Endothelial cell of umbilical vein (primary cell): ENCODE data around the gene CD34. TPM values are rescaled to one million over a fixed set of nuclear protein-coding genes. Genes with fewer than 3 reads are reported as not detected.

Source experiments
- BruUV-seq: library from RNA; stranded (reverse); fragments of 400-500 nt; replicated peaks from 2 replicates; lab custom pipeline; 2021; lab: Mats Ljungman, UMichigan
- CTCF ChIA-PET: fragments of 300-600, 350-600 bp; sonication (Branson Sonifier 250); formaldehyde crosslinking; loops from one replicate; lab custom pipeline; 2021; ENCODE audit warnings: antibody characterized with exemption, inconsistent platforms; lab: Charles Lee
- POLR2A ChIA-PET: fragments of 300-600, 350-600 bp; sonication (Branson Sonifier 250); formaldehyde crosslinking; loops from one replicate; lab custom pipeline; 2021; ENCODE audit warnings: antibody characterized with exemption, inconsistent platforms; lab: Charles Lee
- DNase-seq: peaks from one replicate; pipeline ENCODE4 v3.0.0-alpha.2; 2011; ENCODE audit warnings: low read depth, low spot score
- FAIRE-seq: peaks from 2 replicates; lab custom pipeline; 2011; peaks lifted over from hg19 to GRCh38; lab: Jason Lieb, UNC
- H2AFZ ChIP-seq: 2 replicates; pipeline ENCODE4 v1.6.0; 2012; ENCODE audit warnings: low read depth, low read length, control low read depth, inconsistent platforms
- H3K27ac ChIP-seq: 2 replicates; pipeline ENCODE4 v1.5.1; 2011; ENCODE audit warnings: low read depth, mild to moderate bottlenecking, control low read depth, low read length, moderate library complexity; ENCODE audit not compliant: insufficient read depth
- H3K27me3 ChIP-seq, 2 experiments: 2 replicates each; pipeline versions ENCODE4 v1.6.0 to v1.6.1; 2011; ENCODE audit warnings: low read length in 2 of 2, mixed read lengths in 1 of 2; ENCODE audit not compliant: control insufficient read depth in 2 of 2, insufficient read depth in 2 of 2
- H3K36me3 ChIP-seq, 2 experiments: 2 replicates in 1 of 2; 3 replicates in 1 of 2; pipeline ENCODE4 v1.5.1; 2011; ENCODE audit warnings: low read length in 2 of 2, mild to moderate bottlenecking in 1 of 2, moderate library complexity in 1 of 2; ENCODE audit not compliant: control insufficient read depth in 2 of 2, insufficient read depth in 2 of 2; ENCODE audit errors: extremely low read depth in 1 of 2
- H3K4me1 ChIP-seq: 3 replicates; pipeline ENCODE4 v1.5.1; 2011; ENCODE audit warnings: mild to moderate bottlenecking, low read length; ENCODE audit not compliant: control insufficient read depth, insufficient read depth; ENCODE audit errors: extremely low read depth
- H3K4me2 ChIP-seq: 2 replicates; pipeline ENCODE4 v1.6.1; 2011; ENCODE audit warnings: low read length, control low read depth, mixed read lengths; ENCODE audit not compliant: insufficient read depth
- H3K4me3 ChIP-seq, 3 experiments: fragments of 200-600 bp in 1 of 3; sonication (generic), shearing (Covaris generic) in 1 of 3; replicated peaks in 1 of 3; 2 replicates each; pipeline ENCODE4 v1.5.1; 2011 to 2016; ENCODE audit warnings: control low read depth in 3 of 3, low read length in 3 of 3, mild to moderate bottlenecking in 2 of 3, inconsistent platforms in 1 of 3, low read depth in 1 of 3, moderate library complexity in 1 of 3; ENCODE audit not compliant: insufficient read depth in 1 of 3
- H3K79me2 ChIP-seq: 2 replicates; pipeline ENCODE4 v1.6.0; 2012; ENCODE audit warnings: low read length, inconsistent platforms; ENCODE audit not compliant: control insufficient read depth, insufficient read depth
- H3K9ac ChIP-seq: replicated peaks from 2 replicates; pipeline ENCODE3; 2011; ENCODE audit warnings: low read length, control low read depth; ENCODE audit not compliant: insufficient read depth; ENCODE audit errors: extremely low read depth
- H3K9me1 ChIP-seq: replicated peaks from 3 replicates; pipeline ENCODE4 v1.6.0; 2011; ENCODE audit warnings: mild to moderate bottlenecking, low read length; ENCODE audit not compliant: control insufficient read depth, insufficient read depth; ENCODE audit errors: extremely low read depth
- H3K9me3 ChIP-seq: replicated peaks from 2 replicates; pipeline ENCODE4 v1.5.1; 2012; ENCODE audit warnings: low read length, inconsistent platforms; ENCODE audit not compliant: control insufficient read depth, insufficient read depth
- H4K20me1 ChIP-seq: replicated peaks from 2 replicates; pipeline ENCODE3; 2011; ENCODE audit warnings: mild to moderate bottlenecking, low read length; ENCODE audit not compliant: control insufficient read depth, insufficient read depth; ENCODE audit errors: extremely low read depth
- CTCF ChIP-seq, 2 donors: IDR thresholded peaks; 1 replicate in 1 of 2; 2 replicates in 1 of 2; pipeline ENCODE4 v1.5.1; 2011; ENCODE audit warnings: low read length in 2 of 2, mild to moderate bottlenecking in 2 of 2, moderate library complexity in 2 of 2, control low read depth in 1 of 2, inconsistent platforms in 1 of 2, low read depth in 1 of 2; ENCODE audit not compliant: insufficient read depth in 1 of 2; ENCODE audit errors: extremely low read depth in 1 of 2
- EZH2 ChIP-seq: IDR thresholded peaks from 2 replicates; pipeline ENCODE4 v1.6.1; 2012; ENCODE audit warnings: borderline replicate concordance, low read depth, mild to moderate bottlenecking, moderate library complexity, low read length, inconsistent platforms; ENCODE audit not compliant: severe bottlenecking
- FOS ChIP-seq: IDR thresholded peaks from 2 replicates; pipeline ENCODE4 v1.6.1; 2011; ENCODE audit warnings: mild to moderate bottlenecking, low read length, moderate library complexity, borderline replicate concordance; ENCODE audit not compliant: insufficient read depth
- GATA2 ChIP-seq: IDR thresholded peaks from 2 replicates; pipeline ENCODE4 v1.7.0; 2011; ENCODE audit warnings: low read depth, mild to moderate bottlenecking, moderate library complexity, mixed read lengths, low read length; ENCODE audit not compliant: insufficient read length, insufficient read depth
- JUN ChIP-seq: IDR thresholded peaks from 2 replicates; pipeline ENCODE4 v1.6.1; 2011; ENCODE audit warnings: borderline replicate concordance, low read depth; ENCODE audit not compliant: insufficient read length, insufficient read depth
- MYC ChIP-seq: IDR thresholded peaks from one replicate; pipeline ENCODE4 v1.6.1; 2011; ENCODE audit warnings: mild to moderate bottlenecking, low read depth, low read length
- POLR2A ChIP-seq: IDR thresholded peaks from 2 replicates; pipeline ENCODE4 v1.6.1; 2012; ENCODE audit warnings: low read depth, mild to moderate bottlenecking, control low read depth, low read length
- POLR2AphosphoS5 ChIP-seq: IDR thresholded peaks from 2 replicates; pipeline ENCODE4 v1.6.1; 2012; ENCODE audit warnings: low read depth, mild to moderate bottlenecking, control low read depth, low read length, moderate library complexity; ENCODE audit not compliant: insufficient read depth
- dilution Hi-C: fragments of 300-500 bp; cut with MboI; formaldehyde crosslinking; loops from one replicate; pipeline ENCODE4 v1.15.0; 2019; ENCODE audit warnings: low sequenced_read_pairs; ENCODE audit not compliant: extremely low pct_ligation_motif_present
- intact Hi-C: fragments of 100-400 bp; cut with micrococcal nuclease; formaldehyde crosslinking; loops from one replicate; pipeline ENCODE4 v1.10.0; 2022
- polyA plus RNA-seq, 4 experiments: library from polyadenylated mRNA; depleted of rRNA in 3 of 4; stranded (reverse) in 3 of 4; unstranded in 1 of 4; fragments of >200 nt; gene quantifications; 2 replicates each; pipeline versions ENCODE4 v1.2.1 to v1.2.3, GENCODE V29; 2011 to 2012; ENCODE audit warnings: missing spikeins in 1 of 4
- total RNA-seq: library from RNA; stranded (reverse); gene quantifications from 2 replicates; pipeline ENCODE4 v1.2.3, GENCODE V29; 2021
- TF ChIP-seq, protein P1 (sequence below): IDR thresholded peaks from 2 replicates; pipeline ENCODE4 v1.6.1; 2011; ENCODE audit not compliant: insufficient read depth, insufficient read length

CD34 gene
- total and polyA plus RNA-seq, 2 donors (not counting 3 experiments of a cell fraction or from before 2014, with no cell fraction given) = 102 to 174 TPM

DNA sequence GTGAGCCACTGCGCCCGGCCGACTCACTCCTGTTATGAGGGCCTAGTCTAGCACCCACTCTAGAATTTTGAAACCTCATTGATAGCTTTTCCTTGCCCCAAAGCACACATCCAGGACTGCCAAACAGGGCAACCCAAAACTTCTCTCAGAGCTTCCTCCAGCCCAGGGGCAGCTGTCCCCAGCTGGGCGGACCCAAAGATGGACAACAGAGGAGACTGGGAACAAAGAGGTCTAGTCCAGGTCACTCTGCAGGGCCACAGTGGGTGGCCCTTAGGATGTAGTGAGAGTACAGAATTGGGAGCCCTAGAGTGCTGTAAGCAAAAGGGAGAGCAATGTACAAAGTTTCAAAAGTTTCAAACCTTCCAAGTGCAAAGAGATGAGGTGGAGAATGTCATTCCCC is 1.2 kb downstream of the CD34 start:
- H3K4me1 ChIP-seq = peaks cover 14% of the 10 kb centered on the region
- H3K9me1 ChIP-seq = no peaks in the 10 kb centered on the region
- H3K27ac ChIP-seq = no peak overlapping the region
- intact Hi-C loops = no loop called here
- TF ChIP-seq, protein P1, sequence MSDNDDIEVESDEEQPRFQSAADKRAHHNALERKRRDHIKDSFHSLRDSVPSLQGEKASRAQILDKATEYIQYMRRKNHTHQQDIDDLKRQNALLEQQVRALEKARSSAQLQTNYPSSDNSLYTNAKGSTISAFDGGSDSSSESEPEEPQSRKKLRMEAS = no peak
- TF ChIP-seq CTCF (IDR thresholded peaks at IDR 0.05; ENCODE audit: extremely low read depth in 1 of 2, insufficient read depth in 1 of 2, low read depth in 1 of 2, low read length in 2 of 2) (no peak), POLR2AphosphoS5 (no peak), EZH2 (no peak), GATA2 (no peak), FOS (no peak), JUN (no peak), POLR2A (no peak), MYC (no peak)
- H3K27me3 ChIP-seq = peaks cover 9 to 16% of the 10 kb centered on the region in 2 experiments
- no peak overlapping the region for H3K9ac ChIP-seq
- FAIRE-seq (no peak), DNase-seq (no peak)
- no peaks in the 10 kb centered on the region for H3K79me2 ChIP-seq
- no peaks in the 10 kb centered on the region for H3K9me3 ChIP-seq
- no peaks in the 10 kb centered on the region for H3K36me3 ChIP-seq
- no peak overlapping the region for H2AFZ ChIP-seq
- dilution Hi-C loops = no loop called here
- ChIA-PET POLR2A (no interaction called here), CTCF (interaction anchor here (1.2 to 4.7 kb wide), 3 partner anchors 13 to 54 kb away, joined by 6 to 43 read pairs (median 9); no protein-coding TSS in a partner anchor)
- H3K4me2 ChIP-seq = peak overlapping the region; percentile 63
- TSS peak; percentile 10 for BruUV-seq
- peak overlapping the region in 1 of 3 experiments; percentile 6 for H3K4me3 ChIP-seq
- no peaks in the 10 kb centered on the region for H4K20me1 ChIP-seq
